IPS-NIHi11 (cell line): Measurements from ENCODE around the gene SUPT3H.
"Not testable (repeated sequence)": the region's sequence is repeated elsewhere in the genome, so short reads cannot be mapped to it uniquely, and the experiment has no call there.

Experiments used
- DNase-seq: peaks from one replicate; pipeline ENCODE4 v3.0.0; 2012; ENCODE audit warnings: mixed read lengths, low spot score

Gene SUPT3H

DNA sequence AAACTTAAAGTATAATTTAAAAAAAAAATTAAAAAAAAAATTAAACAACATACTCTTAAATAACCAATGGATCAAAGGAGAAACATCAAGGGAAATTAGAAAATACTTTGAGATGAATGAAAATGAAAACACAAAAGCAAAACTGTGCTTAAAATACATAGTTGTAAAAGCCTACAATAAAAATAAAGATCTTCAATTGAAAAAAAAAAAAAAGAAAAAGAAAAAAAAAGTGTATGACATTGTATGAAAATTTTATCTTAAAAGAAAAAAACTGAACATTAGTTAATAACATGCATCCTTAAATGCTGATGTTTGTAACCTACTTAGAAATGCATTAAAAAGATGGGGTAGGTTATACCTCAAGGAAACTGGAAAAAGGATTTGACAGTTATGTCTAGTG, 501.1 kb downstream of the SUPT3H start:
- not testable (repeated sequence) for DNase-seq

DNA sequence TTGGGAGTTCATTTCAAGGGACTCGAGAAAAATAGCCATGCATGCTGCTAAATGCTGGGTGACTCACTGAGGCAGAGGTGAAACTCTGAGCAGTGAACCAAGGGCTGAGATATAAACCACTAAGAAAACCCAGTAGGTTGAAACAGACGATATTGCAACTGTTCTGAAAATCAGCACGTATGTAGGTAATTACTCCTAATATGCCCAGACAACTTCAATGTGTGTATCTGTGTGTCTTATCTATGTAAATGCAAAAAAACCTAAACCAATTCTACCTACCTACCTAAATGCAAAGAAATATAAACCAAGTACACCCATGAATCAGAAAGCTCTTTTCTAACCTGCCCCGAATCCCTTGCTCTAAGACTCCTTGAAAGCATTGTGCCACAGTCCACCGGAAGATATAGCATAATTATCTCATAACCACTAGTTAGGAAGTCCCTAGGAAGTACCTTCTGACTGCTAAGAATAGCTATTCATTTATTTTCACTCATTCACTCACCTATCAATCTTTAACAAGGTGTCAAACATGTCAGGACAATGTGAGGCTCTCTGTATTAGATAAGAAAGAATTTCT, 508.3 kb downstream of the SUPT3H start:
- DNase-seq: no peak

DNA sequence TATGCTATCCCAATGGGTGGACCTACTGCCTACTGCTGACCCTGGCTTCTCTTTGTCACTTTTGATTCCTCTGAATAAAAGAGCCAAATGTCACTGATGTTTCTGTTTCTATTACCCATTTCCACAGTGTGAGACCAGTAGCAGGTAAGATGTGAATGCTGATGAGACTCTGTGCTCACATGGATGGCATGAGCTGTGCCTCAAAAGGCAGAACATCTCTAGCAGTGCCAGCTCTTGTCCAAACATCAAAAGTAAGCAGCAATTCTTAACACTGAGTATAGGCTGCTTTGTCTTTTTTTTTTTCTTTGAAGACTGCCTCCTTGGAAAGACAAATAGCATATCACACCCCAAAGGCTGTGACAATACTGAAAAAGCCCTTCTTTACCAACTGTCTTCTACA, 508.8 kb downstream of the SUPT3H start:
- no peak for DNase-seq

DNA sequence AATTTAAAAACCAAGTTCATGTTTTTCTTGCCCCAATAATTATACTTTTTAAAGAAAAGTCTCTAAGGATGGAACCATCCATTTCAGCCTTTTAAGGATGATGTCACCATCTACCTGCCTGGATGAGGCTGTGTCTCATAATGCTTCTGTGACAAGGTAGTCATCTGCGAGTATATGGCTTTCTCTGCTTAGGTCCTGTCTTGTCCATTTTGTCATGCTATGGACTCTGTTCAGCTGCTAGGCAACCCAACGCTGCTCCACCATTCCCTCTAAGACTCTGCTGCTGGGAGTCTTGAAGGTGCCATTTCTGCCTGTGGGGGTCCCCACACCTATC, 509.4 kb downstream of the SUPT3H start:
- DNase-seq: no peak

DNA sequence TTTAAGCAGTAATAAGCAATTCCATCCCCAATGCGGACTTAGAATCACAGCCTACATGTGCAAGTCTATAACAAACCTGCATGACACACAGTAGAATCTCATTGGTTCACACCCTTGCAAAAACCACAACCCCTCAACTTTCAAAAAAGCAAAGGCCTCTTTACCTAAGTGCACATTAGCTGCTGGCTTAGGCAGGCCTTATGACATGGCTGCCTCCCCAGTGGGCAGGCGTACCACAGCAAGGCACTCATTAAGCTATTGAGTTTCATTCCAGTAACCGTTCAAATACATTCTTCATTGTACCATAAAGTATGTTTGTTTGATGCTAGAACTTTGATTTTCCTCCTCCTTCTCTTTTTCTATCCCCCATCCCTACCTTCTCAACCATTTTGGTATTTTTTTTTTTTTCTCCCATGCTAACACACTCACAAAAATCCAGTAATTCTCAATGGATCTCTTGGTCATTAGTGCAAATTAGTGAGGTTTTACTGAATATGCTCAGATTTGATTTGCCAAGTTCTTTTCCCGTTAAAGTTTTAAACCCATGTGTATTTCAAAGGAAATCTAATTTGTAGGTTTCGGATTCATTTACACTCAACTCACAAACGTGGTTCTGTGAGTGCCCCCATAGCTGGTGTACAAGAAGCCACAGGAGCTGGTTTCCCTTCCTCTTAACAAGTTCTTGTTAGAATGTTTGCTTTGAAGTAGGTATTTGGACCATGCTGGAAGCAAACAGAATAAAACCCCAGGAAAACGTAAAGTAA, 510.0 kb downstream of the SUPT3H start:
- DNase-seq: no peak

DNA sequence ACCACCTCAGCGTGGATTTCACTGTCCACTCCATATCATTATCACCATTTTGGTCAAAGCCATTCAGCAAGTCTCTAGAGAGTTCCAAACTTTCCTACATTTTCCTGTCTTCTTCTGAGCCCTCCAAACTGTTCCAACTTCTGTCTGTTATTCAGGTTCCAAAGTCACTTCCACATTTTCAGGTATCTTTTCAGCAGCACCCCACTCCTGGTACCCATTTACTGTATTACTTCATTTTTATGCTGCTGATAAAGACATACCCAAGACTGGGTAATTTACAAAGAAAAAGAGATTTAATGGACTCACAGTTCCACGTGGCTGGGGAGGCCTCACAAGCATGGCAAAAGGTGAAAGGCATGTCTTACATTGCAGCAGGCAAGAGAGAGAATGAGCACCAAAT, 512.5 kb downstream of the SUPT3H start:
- not testable (repeated sequence) for DNase-seq

DNA sequence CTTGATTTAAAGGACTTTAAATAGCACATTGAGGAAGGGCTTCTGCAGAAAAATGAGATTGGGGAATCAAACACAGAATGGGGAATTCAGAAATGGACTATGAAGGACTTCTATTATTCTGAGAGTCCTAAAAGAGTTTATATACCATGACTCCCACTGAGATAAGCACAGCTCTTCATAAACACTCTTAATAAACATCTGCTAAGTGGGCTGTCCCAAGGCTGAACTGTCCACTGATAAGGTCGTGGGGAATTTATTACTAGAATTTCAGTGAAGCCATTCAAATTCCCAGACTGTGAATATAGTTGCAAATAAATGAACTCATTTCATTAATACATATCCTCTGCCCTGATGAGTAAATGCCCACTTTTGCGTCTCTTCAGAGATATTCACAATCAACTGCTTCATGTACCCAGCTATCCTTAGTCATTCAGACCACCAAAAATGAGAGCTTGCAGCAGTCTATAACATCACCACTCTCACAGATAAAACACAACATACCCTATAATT, 517.8 kb downstream of the SUPT3H start:
- DNase-seq: no peak

DNA sequence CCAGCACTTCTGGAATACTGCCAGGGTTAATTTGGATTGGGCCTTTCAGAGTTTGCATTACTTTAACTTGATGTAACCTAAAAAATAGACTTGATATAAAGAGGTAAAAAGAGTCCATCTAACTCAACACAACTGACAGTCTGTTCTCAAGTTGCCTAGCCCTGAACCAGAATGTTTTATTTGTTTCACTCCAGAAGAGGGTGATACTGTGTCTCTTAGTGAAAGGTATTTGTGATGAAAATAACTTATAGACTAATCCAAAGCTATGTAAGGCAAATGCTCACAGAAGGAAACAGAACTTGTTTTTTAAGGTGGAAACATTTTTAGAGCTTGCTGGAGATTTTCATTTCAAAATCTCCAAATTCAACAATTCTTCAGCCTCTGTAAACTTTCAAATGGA, 518.7 kb downstream of the SUPT3H start:
- DNase-seq: no peak

DNA sequence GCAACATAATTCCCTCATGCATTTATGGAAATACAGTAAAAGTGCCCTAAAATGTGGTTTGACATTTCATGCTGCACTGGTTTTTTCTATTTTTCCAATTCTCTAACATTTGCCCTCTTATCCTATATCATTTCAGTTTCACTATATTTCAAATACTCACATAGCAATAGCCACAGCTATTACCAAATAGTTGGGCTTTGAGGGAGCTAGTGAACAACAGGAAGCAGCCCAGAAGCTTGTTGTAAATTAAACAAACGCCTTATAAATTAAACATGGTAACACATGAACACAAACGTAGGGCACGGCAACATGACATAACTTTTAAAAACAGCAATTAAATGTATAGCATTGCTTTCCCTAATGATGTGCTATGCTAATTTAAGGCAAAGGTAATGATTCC, 521.3 kb downstream of the SUPT3H start:
- no peak for DNase-seq

DNA sequence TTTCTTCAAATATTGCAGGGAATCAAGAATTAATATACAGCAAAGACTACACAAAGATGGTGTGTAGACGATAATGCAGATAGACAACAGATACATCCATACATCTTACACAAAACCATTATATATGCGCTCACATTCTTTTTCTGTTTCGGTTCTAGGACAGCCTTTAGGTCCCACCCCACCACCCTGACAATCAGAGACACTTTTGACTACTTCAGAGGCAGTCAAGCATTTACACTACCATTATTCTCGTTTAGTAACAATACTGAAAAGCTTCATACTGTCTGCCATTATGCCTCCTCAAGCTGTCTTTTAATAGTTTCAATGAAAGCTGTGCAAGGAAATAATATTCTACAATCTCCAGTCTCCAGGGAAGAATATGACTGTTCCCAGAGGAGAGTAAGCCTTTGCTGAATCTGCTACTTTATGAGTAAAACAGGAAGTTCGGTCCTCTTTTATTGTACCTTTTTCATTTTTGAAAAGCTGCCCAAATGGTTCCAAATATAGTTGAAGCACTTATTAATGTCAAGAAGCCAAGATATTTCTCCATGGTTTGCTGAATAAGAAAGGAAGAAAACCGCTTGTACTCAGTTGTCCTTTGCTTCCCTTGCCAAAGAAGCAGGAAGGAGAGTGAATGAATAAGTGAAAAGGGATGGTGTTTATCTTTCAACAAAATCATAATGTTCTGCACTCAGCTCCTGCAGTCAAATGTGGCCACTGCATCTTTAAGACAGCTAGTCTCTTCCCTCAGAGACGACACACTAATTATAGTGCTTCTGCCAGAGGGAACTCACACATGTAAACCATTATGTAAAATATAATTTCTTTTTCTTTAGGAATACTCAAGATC, 521.9 kb downstream of the SUPT3H start:
- no peak for DNase-seq

DNA sequence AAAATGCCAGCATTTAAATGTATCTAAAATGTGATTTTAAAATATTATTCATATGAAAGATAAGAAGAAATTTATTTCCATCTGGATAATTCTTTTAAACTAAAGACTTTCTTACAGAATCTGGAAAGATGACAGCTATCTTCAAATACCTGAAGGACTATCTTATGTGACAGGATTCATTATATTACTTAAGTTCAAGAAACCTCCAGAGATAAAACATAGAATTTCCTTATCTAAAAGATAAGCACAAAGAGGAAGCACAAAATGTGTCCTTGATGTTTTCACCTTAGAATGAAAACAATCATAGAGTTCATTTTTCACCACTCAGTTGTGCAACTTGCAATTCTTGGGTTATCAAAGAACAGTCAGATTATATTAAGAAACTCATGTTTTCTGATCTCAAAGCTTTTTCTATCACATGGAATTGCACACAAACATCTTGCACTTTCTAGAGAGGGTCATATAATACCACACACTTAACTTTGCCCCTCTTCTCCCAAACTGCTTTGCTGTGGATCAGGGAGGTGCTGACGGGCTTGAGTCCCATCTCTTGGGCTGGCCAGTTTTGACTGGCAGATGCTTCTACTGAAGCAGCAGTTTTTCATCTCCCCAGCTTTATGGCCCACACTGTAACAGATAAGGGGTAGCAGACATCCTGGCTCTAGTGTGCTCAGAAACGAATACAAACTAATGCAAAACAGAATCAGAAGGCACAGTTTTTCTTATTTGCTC, 522.9 kb downstream of the SUPT3H start:
- no peak for DNase-seq

DNA sequence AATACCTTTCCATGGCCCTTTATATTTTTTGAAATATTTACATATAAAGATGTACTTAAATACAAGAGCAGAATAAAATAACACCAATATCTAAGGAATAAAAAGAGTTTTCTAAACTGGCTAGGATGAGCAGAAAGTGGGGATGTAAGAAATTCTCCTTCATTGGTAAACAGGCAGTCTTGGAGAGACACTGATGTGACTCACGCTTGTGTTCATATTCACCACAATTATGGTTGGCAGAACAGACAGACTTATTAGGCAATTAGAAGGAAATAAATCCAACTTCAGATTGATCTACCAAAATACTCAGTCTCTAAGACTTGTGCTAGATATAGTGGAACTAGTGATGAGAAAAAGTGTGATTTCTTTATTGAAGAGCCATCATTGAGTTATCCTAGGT, 526.6 kb downstream of the SUPT3H start:
- no peak for DNase-seq

DNA sequence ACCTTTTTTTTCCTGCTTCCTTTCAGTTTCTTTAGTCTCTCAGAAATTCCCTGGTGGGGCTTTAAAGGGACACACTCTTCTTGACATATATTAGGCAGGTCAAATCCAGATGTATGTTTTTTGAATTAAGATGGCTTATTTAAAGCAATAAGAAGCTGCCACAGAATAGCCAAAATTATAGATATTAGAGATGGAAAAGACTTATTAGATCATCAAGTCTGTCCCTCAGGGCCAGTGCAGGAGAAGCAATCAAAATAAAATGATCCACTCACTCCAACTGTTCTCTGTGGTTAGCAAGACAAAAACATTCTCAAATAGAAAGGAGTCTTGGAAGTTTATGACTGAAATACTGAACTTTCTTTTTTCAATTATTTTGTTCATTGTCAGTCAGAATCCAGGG, 527.4 kb downstream of the SUPT3H start:
- no peak for DNase-seq

DNA sequence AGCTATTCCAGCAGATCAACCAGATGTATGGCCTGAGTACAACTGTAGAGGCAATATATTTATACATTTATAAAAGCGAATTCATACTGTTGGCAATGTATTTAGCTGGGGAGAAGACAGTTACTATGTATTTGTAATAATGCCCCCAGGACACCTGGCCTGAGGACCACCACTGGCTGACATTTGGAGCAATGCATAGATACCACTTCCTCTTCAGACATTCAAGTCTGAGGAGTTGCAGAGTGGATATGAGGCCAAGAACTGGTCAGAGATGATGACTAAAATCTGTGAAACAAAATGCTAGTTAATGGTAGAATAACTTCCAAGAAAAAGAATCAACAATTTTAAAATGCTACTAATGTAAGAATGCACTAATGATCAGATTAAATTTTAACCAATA, 527.9 kb downstream of the SUPT3H start:
- no peak for DNase-seq

DNA sequence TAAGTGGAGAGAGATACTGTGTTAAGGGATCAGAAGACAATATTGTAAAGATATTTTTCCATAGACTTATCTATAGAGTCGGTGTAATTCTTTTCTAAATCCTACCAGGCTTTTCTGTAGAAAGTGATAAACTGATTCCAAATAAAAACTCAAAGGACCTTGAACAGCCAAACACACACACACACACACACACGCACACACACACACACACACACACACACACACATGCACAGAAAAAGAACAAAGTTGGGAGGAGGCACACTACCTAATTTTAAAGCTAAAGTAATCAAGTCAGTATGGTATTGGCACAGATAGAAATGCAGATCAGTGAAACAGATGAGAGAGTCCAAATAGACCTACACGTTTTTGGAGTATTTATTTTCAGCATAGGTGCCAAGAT, 534.0 kb downstream of the SUPT3H start:
- DNase-seq: no peak

DNA sequence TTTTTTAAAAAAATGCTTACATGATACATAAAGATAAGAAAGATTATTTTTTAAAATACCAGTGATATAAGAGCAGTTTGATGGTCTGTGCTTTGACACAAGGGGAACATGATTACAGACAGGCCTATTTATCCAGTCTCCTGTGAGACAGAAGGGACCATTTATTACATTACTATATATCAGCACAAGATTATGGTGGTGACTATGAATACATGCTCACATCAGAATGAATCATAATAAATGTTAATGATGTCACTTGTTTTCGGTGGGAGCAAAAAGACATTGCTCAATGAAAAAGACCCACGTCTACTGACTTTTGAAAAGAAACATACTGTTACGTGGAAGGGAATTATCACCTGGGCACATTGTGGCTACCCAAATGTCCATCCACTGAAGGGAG, 535.1 kb downstream of the SUPT3H start:
- no peak for DNase-seq

DNA sequence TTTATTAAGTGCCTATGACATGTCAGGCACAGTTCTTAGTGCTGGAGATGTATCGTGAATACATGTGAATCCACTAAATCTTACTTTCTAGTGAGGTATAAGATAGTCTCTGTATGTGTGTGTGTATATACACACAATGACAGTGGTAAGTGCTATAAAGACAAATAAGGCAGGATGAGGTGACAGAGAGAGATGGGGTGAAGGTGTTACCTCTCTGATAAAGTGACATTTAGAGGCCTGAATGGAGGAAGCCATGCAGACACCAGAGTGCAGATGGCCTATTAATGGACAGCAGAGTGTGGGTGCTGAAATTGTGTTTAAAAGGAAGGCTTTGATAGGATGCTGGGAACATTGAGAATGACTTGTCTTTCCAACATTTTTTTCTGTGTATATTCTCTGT, 535.9 kb downstream of the SUPT3H start:
- DNase-seq: no peak

DNA sequence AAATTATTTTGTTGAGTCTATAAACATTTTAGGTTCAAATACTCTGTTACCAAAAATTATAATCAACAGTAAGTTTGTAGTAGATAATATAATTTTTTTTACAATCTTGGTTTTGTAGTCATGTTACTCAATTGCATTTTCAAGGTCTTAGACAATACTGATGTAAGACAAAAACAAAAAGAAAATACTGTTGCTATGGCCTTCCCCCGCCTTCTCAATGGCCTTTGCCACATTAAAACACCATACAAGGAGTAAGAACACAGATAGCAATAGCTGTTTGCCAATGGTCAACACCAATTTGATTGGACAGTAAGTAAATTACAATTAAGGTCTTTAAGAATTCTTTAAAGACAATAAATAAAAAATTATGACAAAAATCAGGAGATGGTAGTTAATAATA, 540.0 kb downstream of the SUPT3H start:
- no peak for DNase-seq

DNA sequence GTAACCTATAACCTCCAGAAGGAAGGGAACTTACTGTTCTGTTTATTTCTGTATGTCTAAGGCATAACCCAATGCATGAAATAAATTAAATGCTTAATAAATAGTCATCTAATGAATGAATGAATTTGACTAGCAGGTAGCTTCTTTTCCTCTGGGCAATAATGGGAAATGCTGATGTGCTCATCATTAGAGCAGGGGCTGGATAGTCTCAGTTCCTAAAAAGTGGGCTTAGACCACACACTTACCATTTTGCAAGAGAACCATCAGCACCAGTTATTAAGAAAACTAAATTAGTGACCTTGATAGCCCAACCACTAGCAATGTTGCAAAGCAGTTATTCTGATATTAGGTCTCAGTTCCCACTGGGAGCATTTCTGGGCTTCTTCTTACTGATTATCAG, 540.5 kb downstream of the SUPT3H start:
- DNase-seq: no peak

DNA sequence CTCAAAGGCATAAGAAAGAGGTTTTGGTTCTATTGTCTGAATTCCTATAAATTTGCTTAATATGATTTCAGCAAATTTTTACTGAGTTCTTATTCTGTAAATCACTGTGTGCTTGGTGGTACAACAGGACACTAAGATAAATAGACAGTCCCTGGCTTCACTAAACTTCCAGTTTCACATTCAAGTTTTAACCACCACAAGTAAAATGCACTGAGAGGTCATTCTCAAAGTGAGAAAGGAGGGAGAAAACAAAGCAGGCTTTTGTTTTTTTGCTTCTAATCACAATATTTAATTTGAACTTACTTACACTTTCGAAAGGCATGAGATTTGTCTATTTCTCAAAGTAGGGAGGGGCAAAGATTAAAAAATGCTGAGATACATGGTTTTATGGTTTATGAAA, 544.5 kb downstream of the SUPT3H start:
- no peak for DNase-seq

DNA sequence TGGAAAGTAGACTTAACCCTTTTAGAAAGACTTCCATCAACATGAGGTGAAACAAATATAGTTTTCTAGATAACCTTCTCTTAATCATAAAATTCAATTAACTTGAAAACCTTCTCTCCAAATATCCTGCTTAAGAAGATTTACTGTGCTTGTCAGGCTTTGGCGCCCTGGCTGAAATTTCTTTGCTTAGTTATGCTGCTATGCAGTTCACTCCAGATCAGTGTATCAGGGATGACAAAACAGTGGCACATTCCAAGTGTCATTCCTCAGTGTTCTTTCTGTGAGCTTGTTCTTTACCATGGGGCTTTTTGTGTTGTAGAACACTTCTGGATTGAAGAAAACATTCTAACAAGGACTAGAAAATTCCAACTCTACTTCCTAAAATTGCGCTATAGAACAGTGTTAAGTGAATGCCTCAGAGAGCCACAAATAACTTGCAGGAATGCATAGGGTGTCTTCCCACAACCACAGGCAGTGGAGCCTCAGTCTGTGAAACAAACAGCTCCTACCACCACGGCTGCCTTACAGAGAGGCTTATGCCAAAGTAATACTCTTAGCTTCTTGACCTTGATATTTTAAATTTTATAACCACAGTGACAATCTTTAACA, 546.6 kb downstream of the SUPT3H start:
- DNase-seq: no peak

DNA sequence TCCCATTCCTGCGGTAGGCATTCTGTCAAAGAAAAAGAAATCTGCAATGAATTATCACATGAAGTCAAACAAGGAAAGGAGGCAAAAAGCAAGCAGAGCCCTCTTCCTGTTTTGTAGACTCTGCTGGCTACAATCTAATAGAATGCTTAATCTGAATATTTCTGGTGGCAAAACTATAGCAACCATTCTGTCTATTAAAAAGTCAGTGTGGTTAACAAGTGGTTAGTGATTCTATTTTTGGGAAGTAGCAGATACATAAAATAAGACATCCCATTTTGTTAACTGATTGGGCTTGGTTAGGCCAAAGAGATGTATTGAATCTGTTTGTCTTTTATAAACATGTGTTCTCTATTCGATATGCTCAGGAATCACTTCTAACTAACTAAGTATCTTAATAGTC, 547.9 kb downstream of the SUPT3H start:
- no peak for DNase-seq
